IMR-90 (cell line): ENCODE results near the gene TOGARAM2. TPM values are rescaled to one million over a fixed set of nuclear protein-coding genes. Genes with fewer than 3 reads are reported as not detected.

Experiments used
- ATAC-seq: fragments of 200-7000 bp; cut with Tn5 transposase; 2 replicates; pipeline ENCODE4 v1.9.1; 2020; ENCODE audit warnings: low read depth, mild to moderate bottlenecking, moderate library complexity
- BruUV-seq: library from RNA; stranded (reverse); fragments of 400-500 nt; replicated peaks from 2 replicates; lab custom pipeline; 2021; lab: Mats Ljungman, UMichigan
- CTCF ChIA-PET: fragments of 300-600 bp; formaldehyde crosslinking; extraction: SDS; loops from one replicate; lab custom pipeline; 2021; ENCODE audit warnings: antibody characterized with exemption; lab: Yijun Ruan, JAX
- POLR2A ChIA-PET: fragments of 300-600 bp; sonication (Branson Sonifier 250); formaldehyde crosslinking; loops from one replicate; lab custom pipeline; 2022; ENCODE audit warnings: antibody characterized with exemption; ENCODE audit not compliant: unreplicated experiment; lab: Charles Lee
- DNase-seq: peaks from one replicate; pipeline ENCODE4 v3.0.0; 2013
- H2AFZ ChIP-seq: replicated peaks from 2 replicates; pipeline ENCODE3; 2013; ENCODE audit warnings: low read length, mild to moderate bottlenecking; ENCODE audit not compliant: poor library complexity
- H2AK5ac ChIP-seq: 2 replicates; pipeline ENCODE4 v1.6.1; 2013; ENCODE audit warnings: low read depth, low read length, inconsistent platforms
- H2AK9ac ChIP-seq: replicated peaks from 2 replicates; pipeline ENCODE3; 2013; ENCODE audit warnings: mild to moderate bottlenecking, low read depth, low read length, moderate library complexity; ENCODE audit not compliant: poor library complexity
- H2BK120ac ChIP-seq: 2 replicates; pipeline ENCODE4 v1.6.1; 2013; ENCODE audit warnings: low read depth, low read length, inconsistent platforms
- H2BK15ac ChIP-seq: 3 replicates; pipeline ENCODE4 v1.6.1; 2013; ENCODE audit warnings: low read depth, low read length, inconsistent platforms
- H2BK20ac ChIP-seq: 2 replicates; pipeline ENCODE4 v1.6.1; 2013; ENCODE audit warnings: low read depth, mild to moderate bottlenecking, inconsistent platforms, low read length, moderate library complexity
- H2BK5ac ChIP-seq: 2 replicates; pipeline ENCODE4 v1.6.1; 2013; ENCODE audit warnings: mild to moderate bottlenecking, low read depth, low read length, inconsistent platforms; ENCODE audit not compliant: poor library complexity, severe bottlenecking
- H3K14ac ChIP-seq: replicated peaks from 2 replicates; pipeline ENCODE4 v1.6.1; 2013; ENCODE audit warnings: low read depth, low read length, inconsistent platforms
- H3K18ac ChIP-seq: 2 replicates; pipeline ENCODE4 v1.6.1; 2013; ENCODE audit warnings: low read depth, low read length, control low read depth
- H3K23ac ChIP-seq: 2 replicates; pipeline ENCODE4 v1.6.1; 2013; ENCODE audit warnings: low read depth, low read length, inconsistent platforms
- H3K27ac ChIP-seq: 2 replicates; pipeline ENCODE4 v1.5.1; 2013; ENCODE audit warnings: mild to moderate bottlenecking, control low read depth, low read length; ENCODE audit not compliant: insufficient read depth
- H3K27me3 ChIP-seq: 2 replicates; pipeline ENCODE4 v1.6.1; 2013; ENCODE audit warnings: low read length; ENCODE audit not compliant: control insufficient read depth, insufficient read depth
- H3K36me3 ChIP-seq: 2 replicates; pipeline ENCODE4 v1.6.1; 2013; ENCODE audit warnings: low read length, mixed read lengths; ENCODE audit not compliant: control insufficient read depth, insufficient read depth
- H3K4ac ChIP-seq: 2 replicates; pipeline ENCODE4 v1.6.1; 2013; ENCODE audit warnings: low read depth, low read length, inconsistent platforms
- H3K4me1 ChIP-seq: 2 replicates; pipeline ENCODE4 v1.6.1; 2013; ENCODE audit warnings: low read length, mixed read lengths; ENCODE audit not compliant: control insufficient read depth, insufficient read depth
- H3K4me2 ChIP-seq: 2 replicates; pipeline ENCODE4 v1.6.1; 2013; ENCODE audit warnings: low read depth, mild to moderate bottlenecking, control low read depth, low read length, moderate library complexity
- H3K4me3 ChIP-seq: 2 replicates; pipeline ENCODE4 v1.5.1; 2013; ENCODE audit warnings: low read depth, mild to moderate bottlenecking, control low read depth, low read length, moderate library complexity; ENCODE audit not compliant: insufficient read depth
- H3K56ac ChIP-seq: 2 replicates; pipeline ENCODE4 v1.6.1; 2013; ENCODE audit warnings: low read length, inconsistent platforms; ENCODE audit not compliant: insufficient read depth; ENCODE audit errors: extremely low read depth
- H3K79me1 ChIP-seq, 2 experiments: 2 replicates each; pipeline ENCODE4 v1.6.1; 2013; ENCODE audit warnings: low read length in 2 of 2, inconsistent platforms in 1 of 2, low read depth in 1 of 2
- H3K9ac ChIP-seq: 2 replicates; pipeline ENCODE4 v1.6.1; 2013; ENCODE audit warnings: low read depth, low read length, control low read depth
- H3K9me1 ChIP-seq: 2 replicates; pipeline ENCODE4 v1.6.1; 2013; ENCODE audit warnings: low read length, inconsistent platforms; ENCODE audit not compliant: insufficient read depth
- H3K9me3 ChIP-seq: 2 replicates; pipeline ENCODE4 v1.6.1; 2013; ENCODE audit warnings: low read length; ENCODE audit not compliant: control insufficient read depth, insufficient read depth
- H4K20me1 ChIP-seq: 2 replicates; pipeline ENCODE4 v1.6.1; 2013; ENCODE audit warnings: low read length, inconsistent platforms; ENCODE audit not compliant: insufficient read depth
- H4K5ac ChIP-seq: 2 replicates; pipeline ENCODE4 v1.6.1; 2013; ENCODE audit warnings: mild to moderate bottlenecking, low read depth, low read length, control low read depth
- H4K8ac ChIP-seq, 2 experiments: 2 replicates each; pipeline ENCODE4 v1.6.1; 2013; ENCODE audit warnings: low read depth in 2 of 2, low read length in 2 of 2, control low read depth in 1 of 2, inconsistent platforms in 1 of 2
- H4K91ac ChIP-seq: 2 replicates; pipeline ENCODE4 v1.6.1; 2013; ENCODE audit warnings: low read depth, low read length, inconsistent platforms; ENCODE audit not compliant: insufficient read depth
- BHLHE40 ChIP-seq: fragments of 150-350 bp; IDR thresholded peaks from 2 replicates; pipeline ENCODE4 v1.6.1; 2016; ENCODE audit warnings: mild to moderate bottlenecking, low read depth, low read length
- CEBPB ChIP-seq: IDR thresholded peaks from 2 replicates; pipeline ENCODE4 v1.6.1; 2012; ENCODE audit warnings: low read depth, low read length, improper control_type of control experiment
- WGBS, 2 experiments: methylation state at CpG; one replicate each; pipeline versions ENCODE4 v1.1.5 to v1.1.7; 2013; ENCODE audit warnings: missing lambda C conversion rate in 2 of 2; ENCODE audit not compliant: insufficient read length in 1 of 2; ENCODE audit errors: extremely low coverage in 2 of 2; 5-methylcytosine and 5-hydroxymethylcytosine counted together
- dilution Hi-C: fragments of 300-500 bp; cut with HindIII; formaldehyde crosslinking; loops from one replicate; pipeline ENCODE4 v1.14.3; 2018; ENCODE audit warnings: low sequenced_read_pairs; ENCODE audit not compliant: unreplicated experiment
- in situ Hi-C: fragments of 300-500 bp; cut with MboI; formaldehyde crosslinking; loops from 3 replicates; pipeline ENCODE4 v1.14.3; 2019; ENCODE audit warnings: low sequenced_read_pairs, inconsistent platforms, mixed read lengths
- intact Hi-C: fragments of 100-400 bp; cut with micrococcal nuclease; formaldehyde crosslinking; loops from 2 replicates; pipeline ENCODE4 v1.10.0; 2022
- polyA plus RNA-seq, 3 experiments: library from polyadenylated mRNA; depleted of rRNA; stranded (reverse); fragments of >200 nt; gene quantifications; 2 replicates each; pipeline ENCODE4 v1.2.3, GENCODE V29; 2012; ENCODE audit warnings: low replicate concordance in 1 of 3
- total RNA-seq: library from RNA; depleted of rRNA; stranded (reverse); fragments of >200 nt; gene quantifications from 2 replicates; pipeline ENCODE4 v1.2.3, GENCODE V29; 2012

Gene TOGARAM2
- total and polyA plus RNA-seq, 2 of the 4 experiments (the other 2 are of a cell fraction): under 0.01 to 0.38 TPM

GRCh38 chr2:28975671-28976070, 5.4 kb upstream of the TOGARAM2 start:
- no peak overlapping the region for H3K4ac ChIP-seq
- no peak overlapping the region for H3K18ac ChIP-seq
- no peak overlapping the region for H2BK15ac ChIP-seq
- no peak overlapping the region for H3K4me2 ChIP-seq
- H4K5ac ChIP-seq: no peak overlapping the region
- ChIA-PET CTCF (interaction anchor here (0.6 kb wide), 1 partner anchor 226 kb away, joined by 3 read pairs; no protein-coding TSS in a partner anchor), POLR2A (no interaction called here)
- H2BK20ac ChIP-seq: no peak overlapping the region
- no peak overlapping the region for H3K9ac ChIP-seq
- H2AK9ac ChIP-seq: no peak overlapping the region
- no peak for ATAC-seq
- WGBS, 2 experiments: no CpG with 5 or more reads among the region's 1 CpG
- H3K4me1 ChIP-seq: peaks cover 4% of the 10 kb centered on the region
- H3K27me3 ChIP-seq: peaks cover 8% of the 10 kb centered on the region
- dilution Hi-C loops (no loop called here), intact Hi-C loops (no loop called here), in situ Hi-C loops (no loop called here)
- H2AK5ac ChIP-seq: no peak overlapping the region
- no peaks in the 10 kb centered on the region for H3K79me1 ChIP-seq
- H3K14ac ChIP-seq: no peak overlapping the region
- no peak overlapping the region for H2BK120ac ChIP-seq
- H2AFZ ChIP-seq: no peak overlapping the region
- no peak for DNase-seq
- peaks cover 12% of the 10 kb centered on the region for H3K9me1 ChIP-seq
- no peak overlapping the region for H3K4me3 ChIP-seq
- no peak overlapping the region for H3K56ac ChIP-seq
- H4K91ac ChIP-seq: no peak overlapping the region
- H4K20me1 ChIP-seq: no peaks in the 10 kb centered on the region
- peak; percentile 40; the same call in 1 of the 2 replicates for TF ChIP-seq CEBPB
- TF ChIP-seq BHLHE40: no peak
- no peak overlapping the region for H3K23ac ChIP-seq
- no peaks in the 10 kb centered on the region; the same call in 1 of the 2 replicates for H3K9me3 ChIP-seq
- H4K8ac ChIP-seq: no peak overlapping the region
- H3K36me3 ChIP-seq: no peaks in the 10 kb centered on the region
- no peak overlapping the region for H3K27ac ChIP-seq
- H2BK5ac ChIP-seq: no peak overlapping the region
- no TSS peak for BruUV-seq
